H7 (cell line): ENCODE measurements around the gene BAG1. TPM values are rescaled to one million over a fixed set of nuclear protein-coding genes. Genes with fewer than 3 reads are reported as not detected.

Experiments used
- DNase-seq: peaks from one replicate; pipeline ENCODE4 v3.0.0; 2012
- H3K27me3 ChIP-seq: 2 replicates; pipeline ENCODE4 v1.6.0; 2011; ENCODE audit warnings: mild to moderate bottlenecking, low read length; ENCODE audit not compliant: control insufficient read depth, insufficient read depth
- H3K36me3 ChIP-seq: replicated peaks from 2 replicates; pipeline ENCODE4 v1.5.1; 2011; ENCODE audit warnings: low read length; ENCODE audit not compliant: control insufficient read depth, insufficient read depth
- H3K4me3 ChIP-seq: 2 replicates; pipeline ENCODE4 v1.5.1; 2011; ENCODE audit warnings: low read depth, mild to moderate bottlenecking, control low read depth, low read length, moderate library complexity; ENCODE audit not compliant: insufficient read depth
- total RNA-seq: library from RNA; depleted of rRNA; stranded (reverse); fragments of >200 nt; shearing (Covaris generic); gene quantifications from 2 replicates; pipeline ENCODE4 v1.2.3, GENCODE V29; 2014

BAG1 gene
- total RNA-seq, 1 experiment from 2014 or later = 27.8 TPM

DNA sequence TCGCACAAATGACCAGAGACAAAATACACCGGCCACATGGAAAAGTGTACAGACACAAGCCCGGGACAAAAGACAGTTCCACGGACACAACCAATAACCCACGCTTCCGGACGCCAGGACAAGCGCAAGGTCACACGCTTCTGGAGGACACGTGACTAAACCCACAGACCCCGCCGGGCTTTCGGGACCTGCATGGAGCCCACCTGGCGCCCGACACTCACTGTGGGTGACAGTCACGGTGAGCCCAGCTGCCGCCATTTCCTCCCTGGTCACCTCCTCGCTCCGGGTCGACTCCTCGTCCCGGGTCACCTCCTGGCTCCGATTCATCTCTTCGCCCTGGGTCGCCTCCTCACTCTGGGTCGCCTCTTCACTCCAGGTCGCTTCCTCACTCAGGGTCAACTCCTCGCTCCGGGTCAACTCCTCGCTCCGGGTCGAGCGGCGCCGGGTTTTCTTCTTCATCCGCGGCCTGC lies 470 bp downstream of the BAG1 start:
- H3K27me3 ChIP-seq = no peaks in the 10 kb centered on the region
- no peak for DNase-seq
- H3K4me3 ChIP-seq = peak overlapping the region; percentile 98
- peaks cover 24% of the 10 kb centered on the region for H3K36me3 ChIP-seq

DNA sequence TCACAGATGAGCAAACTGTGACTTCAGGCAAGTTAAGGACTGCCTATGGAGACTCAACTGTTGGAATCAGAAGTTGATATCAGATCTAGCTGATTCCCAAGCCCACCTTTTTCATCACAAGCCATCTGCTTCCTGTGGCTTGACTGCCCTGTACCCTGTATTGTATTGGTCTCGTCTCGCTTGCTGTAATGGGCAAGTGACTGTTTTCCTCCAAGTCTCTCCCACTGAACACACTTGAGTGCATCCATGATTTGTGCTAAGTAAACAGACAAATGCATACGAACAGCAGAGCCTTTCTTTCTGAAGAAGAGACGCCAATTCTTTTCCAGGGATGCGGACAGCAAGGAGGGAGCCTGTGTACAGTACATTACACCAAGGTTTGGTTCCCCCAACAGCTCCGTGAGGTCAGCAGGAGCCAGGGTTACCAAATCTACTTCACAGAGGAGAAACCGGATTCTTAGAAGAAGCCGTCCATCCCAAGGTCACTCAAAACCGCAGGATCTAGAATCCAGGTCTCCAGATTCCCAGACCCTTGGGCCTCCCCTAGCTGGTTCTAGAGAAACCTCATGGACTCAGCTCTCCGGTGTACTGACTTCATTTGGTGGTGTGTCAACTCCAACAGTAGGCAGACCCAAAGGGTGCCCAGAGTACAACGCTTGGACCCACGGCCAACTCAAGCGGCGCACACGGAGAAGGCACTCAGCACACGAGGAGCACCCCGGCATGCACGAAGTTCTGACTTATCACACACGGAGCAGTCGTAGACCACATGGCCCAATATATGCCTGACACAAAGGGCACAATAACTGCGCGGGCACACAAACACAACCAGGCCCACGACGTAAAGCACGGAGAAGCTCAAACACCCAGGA lies 1.1 kb downstream of the BAG1 start:
- H3K4me3 ChIP-seq = peak overlapping the region; percentile 98
- DNase-seq = peak; percentile 31
- H3K36me3 ChIP-seq = peaks cover 28% of the 10 kb centered on the region
- H3K27me3 ChIP-seq = no peaks in the 10 kb centered on the region

GRCh38 chr9:33260372-33260771 lies 4.1 kb downstream of the BAG1 start:
- H3K4me3 ChIP-seq = no peak overlapping the region

GRCh38 chr9:33257276-33257675 lies 7.2 kb downstream of the BAG1 start:
- DNase-seq = no peak

More at GRCh38 chr9:33260372-33260771, 4.1 kb downstream of the BAG1 start:
- DNase-seq = no peak
- H3K36me3 ChIP-seq = peaks cover 38% of the 10 kb centered on the region
- H3K27me3 ChIP-seq = no peaks in the 10 kb centered on the region

DNA sequence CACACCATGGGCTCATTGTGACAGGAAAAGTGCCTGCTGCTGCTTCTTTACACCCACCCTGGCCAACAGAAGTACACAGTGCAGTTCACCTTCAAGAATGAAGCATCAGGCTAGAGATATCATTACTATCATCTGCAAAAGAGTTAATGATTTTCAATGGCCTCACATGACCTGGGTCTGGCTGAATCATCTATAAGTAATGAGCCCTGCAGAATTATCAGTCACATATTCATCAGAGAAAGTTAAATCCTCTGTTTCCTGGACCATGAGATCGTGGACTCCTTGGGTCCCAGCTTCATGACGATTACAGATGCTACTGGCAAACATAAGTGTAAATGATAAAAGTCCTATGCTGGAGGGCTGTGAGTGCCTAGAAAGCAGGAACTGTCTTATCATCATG lies 8.3 kb downstream of the BAG1 start:
- no peak for DNase-seq
- H3K36me3 ChIP-seq = peaks cover 51% of the 10 kb centered on the region
- H3K27me3 ChIP-seq = no peaks in the 10 kb centered on the region

More at GRCh38 chr9:33257276-33257675, 7.2 kb downstream of the BAG1 start:
- H3K4me3 ChIP-seq = no peak overlapping the region
- H3K36me3 ChIP-seq = peaks cover 53% of the 10 kb centered on the region
- no peaks in the 10 kb centered on the region for H3K27me3 ChIP-seq

DNA sequence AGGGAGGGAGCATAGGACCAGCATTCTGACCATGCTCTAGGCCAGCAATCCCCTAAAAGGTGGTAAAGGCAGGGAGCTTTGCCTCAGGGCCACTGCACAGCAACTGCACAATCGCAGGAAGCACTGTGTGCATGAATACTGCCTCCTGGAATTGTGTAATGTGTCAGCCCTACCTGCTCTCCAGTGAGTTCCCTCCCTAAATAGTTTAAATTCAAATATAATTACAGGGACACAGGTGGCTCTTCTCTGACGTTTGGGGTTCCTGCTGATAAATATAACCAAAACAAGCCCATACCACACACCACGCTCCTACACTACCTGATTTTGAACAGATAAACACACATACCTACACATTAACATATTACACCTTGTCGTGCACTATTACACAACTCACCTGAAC lies 9.0 kb downstream of the BAG1 start:
- Histone ChIP-seq H3K36me3 (peaks cover 48% of the 10 kb centered on the region), H3K27me3 (no peaks in the 10 kb centered on the region), H3K4me3 (no peak overlapping the region)
- DNase-seq = no peak

More for the DNA sequence above, 8.3 kb downstream of the BAG1 start:
- H3K4me3 ChIP-seq = no peak overlapping the region

DNA sequence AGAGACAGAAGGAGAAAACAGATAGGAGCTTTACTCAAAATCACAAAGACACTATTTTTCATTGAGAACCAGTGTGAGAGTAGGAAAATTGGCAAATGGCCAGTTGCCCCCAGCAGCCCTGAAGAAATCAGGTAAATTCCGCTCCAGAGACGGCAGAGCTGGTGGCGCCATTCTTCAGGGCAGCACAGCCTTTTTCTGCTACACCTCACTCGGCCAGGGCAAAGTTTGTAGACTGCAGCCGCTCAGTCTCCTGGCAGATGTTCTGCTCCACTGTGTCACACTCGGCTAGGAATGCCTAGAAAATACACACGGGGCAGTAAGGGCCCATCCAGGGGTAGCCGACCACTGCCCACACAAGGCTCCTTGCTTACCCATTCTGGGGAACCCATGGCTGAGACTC lies 9.5 kb downstream of the BAG1 start:
- H3K36me3 ChIP-seq = peaks cover 44% of the 10 kb centered on the region
- no peaks in the 10 kb centered on the region for H3K27me3 ChIP-seq
- no peak for DNase-seq
- H3K4me3 ChIP-seq = no peak overlapping the region

GRCh38 chr9:33254211-33254610 lies 10.3 kb downstream of the BAG1 start:
- Histone ChIP-seq H3K27me3 (no peaks in the 10 kb centered on the region), H3K36me3 (peaks cover 37% of the 10 kb centered on the region), H3K4me3 (no peak overlapping the region)
- no peak for DNase-seq

DNA sequence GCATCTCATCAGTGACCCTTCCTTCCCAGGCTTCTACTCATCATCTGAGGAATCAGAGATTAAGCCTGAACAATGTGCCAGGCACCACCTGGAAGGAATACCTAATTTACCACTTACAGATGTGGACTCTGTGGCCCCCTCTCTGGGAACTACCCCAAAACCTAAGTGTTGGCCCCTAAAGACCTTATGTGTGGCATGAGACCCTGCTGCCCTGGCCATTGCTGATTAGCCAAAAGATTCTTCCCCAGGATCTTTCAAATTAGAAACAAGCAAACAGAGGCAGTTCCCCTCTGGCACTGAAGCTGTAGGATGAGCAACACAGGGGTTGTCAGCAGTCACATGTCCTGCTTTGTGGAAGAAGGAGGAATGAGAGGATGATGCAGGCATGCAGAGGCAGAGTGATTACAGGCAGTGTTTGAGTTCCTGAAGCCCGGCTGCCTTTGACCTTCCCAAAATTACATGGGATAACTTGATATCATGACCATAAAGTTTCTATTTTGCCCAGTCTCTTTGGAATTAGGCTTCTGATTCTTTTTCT lies 14.0 kb downstream of the BAG1 start:
- Histone ChIP-seq H3K36me3 (peaks cover 16% of the 10 kb centered on the region), H3K4me3 (no peak overlapping the region), H3K27me3 (no peaks in the 10 kb centered on the region)
- DNase-seq = no peak

GRCh38 chr9:33249983-33250382 lies 14.5 kb downstream of the BAG1 start:
- Histone ChIP-seq H3K4me3 (no peak overlapping the region), H3K27me3 (no peaks in the 10 kb centered on the region), H3K36me3 (peaks cover 11% of the 10 kb centered on the region)
- DNase-seq = no peak

DNA sequence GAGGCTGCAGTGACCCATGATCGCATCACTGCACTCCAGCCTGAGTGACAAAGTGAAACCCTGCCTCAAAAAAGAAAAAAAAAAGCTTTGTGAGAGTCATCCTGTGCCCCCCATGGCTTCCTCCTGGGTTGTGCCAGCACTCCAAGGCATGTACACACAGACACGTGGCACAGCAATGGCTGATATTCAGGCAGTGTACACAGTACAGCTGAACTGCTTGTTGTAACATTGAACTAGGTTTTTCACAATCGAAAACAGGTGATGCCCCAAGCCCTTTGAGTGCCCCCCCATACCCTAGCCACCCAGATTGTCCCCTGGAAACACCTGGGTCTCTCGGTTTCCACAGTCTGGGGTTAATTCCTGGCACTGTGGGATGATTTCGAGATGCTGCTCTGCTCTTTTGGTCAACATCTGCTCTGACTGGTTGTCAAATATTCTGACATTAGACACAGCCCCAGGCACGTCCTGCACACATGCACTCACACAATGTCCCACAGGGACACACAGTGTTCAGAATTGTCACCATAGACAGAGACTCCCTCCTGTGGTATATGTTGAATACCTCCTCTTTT lies 15.3 kb downstream of the BAG1 start:
- peaks cover 4% of the 10 kb centered on the region for H3K36me3 ChIP-seq
- DNase-seq = no peak
- no peak overlapping the region for H3K4me3 ChIP-seq
- no peaks in the 10 kb centered on the region for H3K27me3 ChIP-seq

DNA sequence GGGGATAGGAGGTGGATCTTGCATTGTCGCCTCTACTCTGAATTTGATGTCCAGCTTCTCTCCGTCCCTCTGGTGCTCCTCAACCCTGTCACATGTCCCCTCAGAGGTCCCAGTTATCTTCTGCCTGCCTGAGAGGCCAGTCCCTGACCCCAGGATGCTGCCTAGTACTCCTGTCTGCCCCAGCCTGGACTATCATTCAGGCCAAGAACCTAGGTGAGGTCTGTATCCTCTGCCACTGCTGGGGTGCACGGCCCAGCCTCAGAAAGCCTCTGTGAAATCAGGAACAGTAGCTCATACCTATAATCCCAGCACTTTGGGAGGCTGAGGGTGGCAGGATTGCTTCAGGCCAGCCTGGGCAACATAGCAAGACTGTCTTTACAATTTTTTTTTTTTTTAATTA lies 15.9 kb downstream of the BAG1 start:
- H3K36me3 ChIP-seq = peaks cover 4% of the 10 kb centered on the region
- H3K27me3 ChIP-seq = no peaks in the 10 kb centered on the region
- no peak for DNase-seq
- H3K4me3 ChIP-seq = no peak overlapping the region

DNA sequence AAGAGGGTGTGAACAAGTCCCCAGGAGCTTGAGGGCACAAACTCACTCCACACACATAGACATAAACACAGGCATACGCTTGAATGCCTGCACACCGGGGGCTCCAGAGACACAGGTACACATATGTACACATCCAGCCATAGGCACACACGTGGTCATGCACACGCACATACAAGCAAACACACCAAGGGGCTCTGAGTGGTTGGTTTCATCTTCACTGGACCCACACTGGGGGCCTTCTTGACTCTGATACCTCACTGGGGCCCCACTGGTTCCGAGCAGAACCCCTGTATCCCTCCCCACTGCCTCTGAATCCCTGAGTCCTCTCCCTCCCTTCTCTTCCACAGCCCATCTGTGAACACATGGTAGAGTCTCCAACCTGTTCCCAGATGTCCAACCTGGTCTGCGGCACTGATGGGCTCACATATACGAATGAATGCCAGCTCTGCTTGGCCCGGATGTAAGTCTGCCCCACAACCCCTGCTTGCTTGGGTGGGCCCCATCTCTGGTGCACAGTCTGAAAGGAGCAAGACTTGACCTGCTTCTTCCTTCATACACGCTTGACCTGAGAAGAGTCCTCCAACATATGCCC lies 18.1 kb downstream of the BAG1 start:
- Histone ChIP-seq H3K4me3 (no peak overlapping the region), H3K36me3 (no peaks in the 10 kb centered on the region), H3K27me3 (no peaks in the 10 kb centered on the region)
- DNase-seq = no peak

GRCh38 chr9:33245341-33245740 lies 19.2 kb downstream of the BAG1 start:
- DNase-seq = no peak
- no peaks in the 10 kb centered on the region for H3K27me3 ChIP-seq
- no peaks in the 10 kb centered on the region for H3K36me3 ChIP-seq
- H3K4me3 ChIP-seq = no peak overlapping the region
